SK-N-DZ (cell line): ENCODE measurements around the gene VRK2.
"Not testable (repeated sequence)": the region's sequence is repeated elsewhere in the genome, so short reads cannot be mapped to it uniquely, and the experiment has no call there.

Experiments used
- DNase-seq: peaks from one replicate; pipeline ENCODE4 v3.0.0-alpha.2; 2015; ENCODE audit warnings: low spot score

The VRK2 gene

DNA sequence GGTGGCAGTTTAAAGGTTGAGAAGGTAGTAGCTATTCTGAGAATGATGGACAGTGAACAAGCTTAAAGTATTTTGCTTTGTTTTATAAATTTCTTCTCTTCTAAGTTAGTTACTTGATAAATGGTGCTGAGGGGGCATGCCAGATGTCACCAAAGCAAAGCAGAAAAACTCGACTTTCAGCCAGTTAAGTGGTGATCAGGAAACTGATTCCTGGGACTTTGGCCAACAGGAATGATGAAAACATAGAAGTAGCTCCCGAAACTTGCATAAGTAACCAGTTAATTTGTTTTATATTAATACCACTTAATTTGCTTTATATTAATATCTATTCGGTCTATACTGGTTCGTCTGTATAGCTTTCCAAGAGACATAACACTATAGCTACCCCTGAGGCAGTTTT, 111.9 kb downstream of the VRK2 start:
- no peak for DNase-seq

DNA sequence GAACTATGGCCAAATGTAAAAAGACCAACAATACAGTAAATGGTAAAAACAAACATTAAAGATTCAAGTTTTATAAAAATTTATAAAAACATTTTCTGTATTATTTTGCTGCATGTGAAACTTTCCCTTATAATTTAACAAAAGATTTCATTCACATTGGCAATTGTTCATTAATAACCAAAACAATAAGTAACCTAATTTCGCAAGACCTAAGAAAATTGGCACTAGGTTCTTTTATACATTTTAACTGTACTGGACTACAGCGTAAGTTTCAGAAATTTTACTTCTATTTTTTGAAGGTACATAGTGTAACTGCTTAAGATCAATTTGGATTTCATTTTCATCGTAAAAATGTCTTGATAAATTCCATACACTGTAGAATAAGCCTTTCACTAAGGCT, 117.3 kb downstream of the VRK2 start:
- no peak for DNase-seq

GRCh38 chr2:58168130-58168529, 121.5 kb downstream of the VRK2 start:
- not testable (repeated sequence) for DNase-seq

DNA sequence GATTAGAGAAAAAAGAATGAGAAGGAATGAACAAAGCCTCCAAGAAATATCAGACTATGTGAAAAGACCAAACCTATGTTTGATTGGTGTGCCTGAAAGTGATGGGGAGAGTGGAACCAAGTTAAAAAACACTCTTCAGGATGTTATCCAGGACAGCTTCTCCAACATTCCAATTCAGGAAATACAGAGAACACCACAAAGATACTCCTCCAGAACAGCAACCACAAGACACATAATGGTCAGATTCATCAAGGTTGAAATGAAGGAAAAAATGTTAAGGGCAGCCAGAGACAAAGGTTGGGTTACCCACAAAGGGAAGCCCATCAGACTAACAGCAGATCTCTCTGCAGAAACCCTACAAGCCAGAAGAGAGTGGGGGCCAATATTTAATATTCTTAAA, 123.2 kb downstream of the VRK2 start:
- DNase-seq: not testable (repeated sequence)

GRCh38 chr2:58170334-58170933, 123.8 kb downstream of the VRK2 start:
- DNase-seq: not testable (repeated sequence)

DNA sequence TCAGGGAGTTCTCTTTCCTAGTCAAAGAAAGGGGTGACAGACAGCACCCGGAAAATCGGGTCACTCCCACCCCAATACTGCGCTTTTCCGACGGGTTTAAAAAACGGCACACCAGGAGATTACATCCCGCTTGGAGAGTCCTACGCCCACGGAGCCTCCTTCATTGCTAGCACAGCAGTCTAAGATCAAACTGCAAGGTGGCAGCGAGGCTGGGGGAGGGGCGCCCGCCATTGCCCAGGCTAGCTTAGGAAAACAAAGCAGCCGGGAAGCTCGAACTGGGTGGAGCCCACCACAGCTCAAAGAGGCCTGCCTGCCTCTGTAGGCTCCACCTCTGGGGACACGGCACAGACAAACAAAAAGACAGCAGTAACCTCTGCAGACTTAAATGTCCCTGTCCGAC, 125.2 kb downstream of the VRK2 start:
- DNase-seq: not testable (repeated sequence)

- DNase-seq: not testable (repeated sequence)
These were observed 130.6 kb downstream of the VRK2 start for GRCh38 chr2:58177187-58177586.

- DNase-seq: not testable (repeated sequence)
These were observed 133.6 kb downstream of the VRK2 start for GRCh38 chr2:58180175-58180574.

- no peak for DNase-seq
These were observed 134.0 kb downstream of the VRK2 start for GRCh38 chr2:58180635-58181034.

GRCh38 chr2:58182527-58182926, 135.9 kb downstream of the VRK2 start:
- DNase-seq: no peak

GRCh38 chr2:58186501-58186900, 139.9 kb downstream of the VRK2 start:
- DNase-seq: no peak

GRCh38 chr2:58187022-58187421, 140.4 kb downstream of the VRK2 start:
- not testable (repeated sequence) for DNase-seq

- DNase-seq: no peak
These were observed 147.9 kb downstream of the VRK2 start for GRCh38 chr2:58194458-58194857.

GRCh38 chr2:58195662-58196061, 149.1 kb downstream of the VRK2 start:
- DNase-seq: no peak

DNA sequence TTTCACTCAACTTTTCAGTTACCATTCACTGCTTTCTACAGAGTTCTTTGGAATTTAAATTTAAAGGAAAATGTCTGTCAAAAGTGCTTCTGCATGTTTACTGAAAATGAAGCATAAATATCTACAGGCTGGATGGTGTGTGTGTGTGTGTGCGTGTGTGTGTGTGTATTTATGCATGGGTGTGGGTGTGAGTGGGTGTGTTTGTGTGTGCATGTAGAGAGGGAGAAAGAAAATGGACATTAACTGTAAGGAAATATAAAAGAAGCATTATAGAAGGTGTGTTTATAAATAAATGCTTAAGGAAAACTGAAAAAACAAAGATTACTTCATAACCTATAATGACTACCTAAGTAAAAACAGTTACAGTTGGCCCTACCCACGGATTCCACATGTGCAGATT, 151.3 kb downstream of the VRK2 start:
- no peak for DNase-seq

DNA sequence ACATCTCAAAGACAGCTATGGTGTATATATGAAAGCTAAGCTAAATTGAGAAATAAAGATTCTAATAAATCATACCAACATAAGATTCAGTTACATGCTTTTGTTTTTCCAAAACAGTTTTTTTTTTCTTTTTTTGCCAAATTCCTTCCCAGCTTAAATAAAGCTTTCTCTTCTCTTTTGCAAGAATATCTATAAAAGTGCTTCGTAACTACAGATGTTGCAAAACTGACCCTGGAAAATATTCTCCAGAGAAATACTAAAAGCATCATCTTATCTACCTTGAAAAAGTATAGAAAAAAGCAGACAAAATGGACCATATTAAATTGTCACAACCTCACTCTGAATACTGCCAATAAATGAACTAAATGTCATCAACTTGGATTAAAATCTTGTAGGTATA, 155.8 kb downstream of the VRK2 start:
- no peak for DNase-seq

DNA sequence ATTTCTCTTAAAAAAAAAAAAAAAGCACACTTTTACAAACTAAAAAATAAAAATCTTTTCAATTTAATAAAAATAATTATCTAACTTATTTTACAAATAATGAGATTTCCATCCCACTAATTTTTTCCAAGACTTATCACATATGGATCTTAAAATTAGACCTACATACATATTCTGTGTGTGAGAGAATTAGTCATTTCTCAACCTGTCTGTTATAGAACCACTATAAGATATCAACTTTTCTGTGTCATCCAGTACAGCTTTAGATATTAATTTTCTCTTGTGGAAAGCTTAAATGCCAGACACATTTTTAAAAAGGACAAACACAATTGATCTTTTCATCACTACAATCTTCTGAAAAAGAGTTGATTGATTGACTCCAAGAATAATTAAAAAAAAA, 156.4 kb downstream of the VRK2 start:
- DNase-seq: no peak

DNA sequence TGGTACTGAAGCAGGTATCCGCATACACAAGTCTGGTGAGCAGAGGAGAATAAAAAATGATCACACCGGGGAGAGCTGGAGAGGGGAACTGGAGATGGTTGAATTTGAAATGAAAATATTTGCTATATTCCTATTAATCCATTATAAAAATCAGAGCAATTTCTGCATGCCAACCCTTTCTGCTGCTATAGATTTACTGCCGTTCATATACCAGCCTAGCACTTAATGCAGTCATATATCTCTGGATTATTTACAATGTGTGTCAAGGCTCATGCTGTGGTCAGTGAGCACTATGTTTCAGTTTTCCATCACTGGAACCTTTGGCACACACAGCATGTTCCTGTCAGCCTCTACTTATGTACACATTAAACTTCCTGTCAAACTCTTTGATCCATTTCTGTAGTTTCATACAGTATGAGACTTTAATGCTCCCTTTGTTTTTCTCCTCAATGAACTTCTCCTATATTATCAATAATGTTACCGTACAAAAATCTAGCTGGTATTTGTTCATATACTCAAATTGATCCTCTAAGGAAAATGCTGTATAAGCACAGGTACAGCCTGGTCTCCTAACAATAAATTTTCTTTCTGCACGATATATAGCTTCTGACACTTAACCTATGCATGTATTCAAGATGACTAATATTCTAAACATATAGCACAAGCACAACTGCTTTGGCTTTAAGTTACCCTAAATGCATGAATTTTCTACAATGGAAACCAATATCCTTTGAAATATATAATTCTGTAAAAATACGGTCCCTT, 157.8 kb downstream of the VRK2 start:
- DNase-seq: no peak

DNA sequence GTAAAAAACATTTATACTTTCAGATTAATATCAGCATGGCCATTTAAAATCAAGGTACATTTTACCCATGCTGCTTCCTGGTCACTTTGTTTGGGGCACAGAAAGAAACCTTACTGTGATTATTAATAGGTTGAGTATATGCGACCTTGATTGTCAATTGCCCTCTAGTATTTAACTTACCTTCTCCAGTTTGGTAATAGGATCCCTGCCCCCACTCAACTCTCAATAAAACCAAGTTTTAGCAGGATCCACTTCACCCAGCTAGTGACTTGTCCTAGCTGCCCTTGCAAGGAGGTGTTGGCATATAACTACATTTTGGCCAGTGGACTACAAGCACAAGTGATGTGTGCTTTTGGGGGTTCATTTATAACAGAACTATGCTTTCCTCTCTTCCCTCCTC, 160.2 kb downstream of the VRK2 start:
- no peak for DNase-seq

GRCh38 chr2:58207189-58207588, 160.6 kb downstream of the VRK2 start:
- no peak for DNase-seq
